ENCODE results near the gene RFXANK. TPM values are rescaled to one million over a fixed set of nuclear protein-coding genes. Genes with fewer than 3 reads are reported as not detected.

Gene RFXANK
- total RNA-seq, 1 donor from 2014 or later = 96.9 TPM

GRCh38 chr19:19211499-19212420, 19.7 kb downstream of the RFXANK start, which contains the start of gene NCAN:
Gene NCAN, plus strand, starts transcription at chr19:19211958. Its CDS starts 4,996 bp downstream, at chr19:19216954.
- Mint-ChIP-seq H3K4me3 (no peak within 1 kb of the TSS), H3K4me1 (peaks cover 12% of the 10 kb centered on the region), H3K36me3 (ENCODE audit: low read depth) (no peaks in the 10 kb centered on the region), H3K27me3 (peaks cover 48% of the 10 kb centered on the region), H3K27ac (no peak within 1 kb of the TSS), H3K9me3 (peaks cover 6% of the 10 kb centered on the region)
- DNase-seq = no peak
- TF ChIP-seq CTCF (IDR thresholded peaks at IDR 0.05) = no peak
- intact Hi-C loops (cut with micrococcal nuclease) = no loop called here
- ChIA-PET CTCF (no interaction called here), POLR2A (no interaction called here)
- ATAC-seq (ENCODE audit: low read depth) = no peak

DNA sequence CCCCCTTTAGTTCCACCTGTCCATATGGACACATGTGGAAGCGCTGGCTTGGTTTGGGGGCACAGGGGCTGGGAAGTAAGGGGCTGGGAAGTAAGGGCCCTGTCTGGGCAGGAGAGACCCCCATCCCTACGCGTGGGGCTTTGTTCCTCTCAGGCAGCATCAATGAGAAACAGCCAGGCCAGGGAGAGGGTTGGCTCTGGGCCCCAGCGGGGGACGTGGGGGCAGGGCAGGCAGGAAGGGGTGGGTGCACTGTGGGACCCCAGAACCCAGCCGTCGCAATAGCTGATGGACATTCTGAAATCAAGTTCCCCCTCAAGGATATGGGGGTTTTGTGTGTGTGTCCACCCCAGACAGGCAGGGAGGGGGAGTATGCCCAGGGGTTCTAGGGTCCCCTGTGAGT, 20.9 kb downstream of the RFXANK start:
- H3K4me1 Mint-ChIP-seq = peaks cover under 1% of the 10 kb centered on the region
- peaks cover 57% of the 10 kb centered on the region for H3K27me3 Mint-ChIP-seq
- TF ChIP-seq CTCF (IDR thresholded peaks at IDR 0.05) = no peak
- peaks cover 5% of the 10 kb centered on the region for H3K9me3 Mint-ChIP-seq
- ChIA-PET CTCF (no interaction called here), POLR2A (no interaction called here)
- H3K4me3 Mint-ChIP-seq = no peak overlapping the region
- DNase-seq (no peak), ATAC-seq (ENCODE audit: low read depth) (no peak)
- intact Hi-C loops (cut with micrococcal nuclease) = no loop called here
- H3K36me3 Mint-ChIP-seq (ENCODE audit: low read depth) = no peaks in the 10 kb centered on the region
- no peak overlapping the region for H3K27ac Mint-ChIP-seq

- no peaks in the 10 kb centered on the region for H3K36me3 Mint-ChIP-seq (ENCODE audit: low read depth)
- no peak overlapping the region for H3K27ac Mint-ChIP-seq
- no peak overlapping the region for H3K4me3 Mint-ChIP-seq
- DNase-seq (no peak), ATAC-seq (ENCODE audit: low read depth) (no peak)
- H3K4me1 Mint-ChIP-seq = no peaks in the 10 kb centered on the region
- H3K9me3 Mint-ChIP-seq = peaks cover 5% of the 10 kb centered on the region
- intact Hi-C loops (cut with micrococcal nuclease) = no loop called here
- no peak for TF ChIP-seq CTCF (IDR thresholded peaks at IDR 0.05)
- POLR2A ChIA-PET = no interaction called here
- H3K27me3 Mint-ChIP-seq = peaks cover 57% of the 10 kb centered on the region
- CTCF ChIA-PET = no interaction called here
Observed at GRCh38 chr19:19213426-19214158, 21.5 kb downstream of the RFXANK start.

- no peak for TF ChIP-seq CTCF (IDR thresholded peaks at IDR 0.05)
- ATAC-seq (ENCODE audit: low read depth) (no peak), DNase-seq (no peak)
- CTCF ChIA-PET = no interaction called here
- Mint-ChIP-seq H3K4me3 (no peak overlapping the region), H3K27ac (no peak overlapping the region), H3K9me3 (peaks cover 5% of the 10 kb centered on the region), H3K4me1 (no peaks in the 10 kb centered on the region), H3K27me3 (peaks cover 57% of the 10 kb centered on the region), H3K36me3 (ENCODE audit: low read depth) (no peaks in the 10 kb centered on the region)
- intact Hi-C loops (cut with micrococcal nuclease) = no loop called here
- POLR2A ChIA-PET = no interaction called here
Observed at GRCh38 chr19:19214159-19214490, 22.1 kb downstream of the RFXANK start.

GRCh38 chr19:19214892-19215291, 22.8 kb downstream of the RFXANK start:
- intact Hi-C loops (cut with micrococcal nuclease) = no loop called here
- TF ChIP-seq CTCF (IDR thresholded peaks at IDR 0.05) = no peak
- Mint-ChIP-seq H3K27ac (no peak overlapping the region), H3K4me3 (no peak overlapping the region), H3K36me3 (ENCODE audit: low read depth) (no peaks in the 10 kb centered on the region), H3K27me3 (peaks cover 57% of the 10 kb centered on the region), H3K9me3 (peaks cover 5% of the 10 kb centered on the region), H3K4me1 (no peaks in the 10 kb centered on the region)
- DNase-seq = no peak
- ChIA-PET CTCF (no interaction called here), POLR2A (no interaction called here)
- ATAC-seq (ENCODE audit: low read depth) = no peak
